Immature natural killer cell (primary cell): ENCODE data around the gene ATG5. TPM values are rescaled to one million over a fixed set of nuclear protein-coding genes. Genes with fewer than 3 reads are reported as not detected.
"Not testable (repeated sequence)": the region's sequence is repeated elsewhere in the genome, so short reads cannot be mapped to it uniquely, and the experiment has no call there.

ENCODE experiments used
- DNase-seq, 3 donors: peaks; one replicate each; pipeline ENCODE4 v3.0.0; 2022; ENCODE audit warnings: mixed read lengths in 1 of 3
- H3K27ac Mint-ChIP-seq, 6 donors: one replicate each; pipeline ENCODE4 v1.8.0; 2020; ENCODE audit warnings: mixed read lengths in 6 of 6, mild to moderate bottlenecking in 5 of 6, inconsistent platforms in 4 of 6, moderate library complexity in 3 of 6
- H3K27me3 Mint-ChIP-seq, 3 donors: one replicate each; pipeline ENCODE4 v1.8.0; 2020 to 2021; ENCODE audit warnings: low read depth in 3 of 3, mild to moderate bottlenecking in 3 of 3, mixed read lengths in 3 of 3, moderate library complexity in 3 of 3, inconsistent platforms in 1 of 3
- H3K36me3 Mint-ChIP-seq, 3 donors: one replicate each; pipeline ENCODE4 v1.8.0; 2020; ENCODE audit warnings: mixed read lengths in 3 of 3, inconsistent platforms in 2 of 3, mild to moderate bottlenecking in 2 of 3
- H3K4me1 Mint-ChIP-seq, 2 donors: one replicate each; pipeline ENCODE4 v1.8.0; 2020; ENCODE audit warnings: inconsistent platforms in 2 of 2, mild to moderate bottlenecking in 2 of 2, mixed read lengths in 2 of 2, moderate library complexity in 1 of 2
- H3K4me3 Mint-ChIP-seq, 5 donors: one replicate each; pipeline ENCODE4 v1.8.0; 2020; ENCODE audit warnings: mild to moderate bottlenecking in 5 of 5, mixed read lengths in 5 of 5, inconsistent platforms in 3 of 5, moderate library complexity in 3 of 5
- H3K9me3 Mint-ChIP-seq, 6 donors: one replicate each; pipeline ENCODE4 v1.8.0; 2020; ENCODE audit warnings: mild to moderate bottlenecking in 6 of 6, mixed read lengths in 6 of 6, inconsistent platforms in 4 of 6, moderate library complexity in 3 of 6
- polyA plus RNA-seq, 3 donors: library from polyadenylated mRNA; unstranded; fragments of 300-500 nt; fragmentation: Illumina TruSeq; gene quantifications; one replicate each; pipeline ENCODE4 v1.2.3, GENCODE V29; 2021

Gene ATG5
- polyA plus RNA-seq, 3 donors from 2014 or later = 37.7 to 41.9 (median 41.7) TPM

GRCh38 chr6:106156413-106156812 lies 169.1 kb downstream of the ATG5 start:
- Mint-ChIP-seq H3K36me3 (peaks cover 0 to 3% (median 0%) of the 10 kb centered on the region in 3 donors), H3K4me3 (no peak overlapping the region), H3K9me3 (no peaks in the 10 kb centered on the region), H3K27ac (no peak overlapping the region), H3K4me1 (peaks cover under 1 to 3% of the 10 kb centered on the region in 2 donors), H3K27me3 (peaks cover 0 to 6% (median 3%) of the 10 kb centered on the region in 3 donors)
- DNase-seq = no peak

- Mint-ChIP-seq H3K9me3 (no peaks in the 10 kb centered on the region), H3K4me1 (peaks cover 0 to 2% of the 10 kb centered on the region in 2 donors), H3K27ac (peak overlapping the region in 1 of 6 donors; percentile 25), H3K4me3 (no peak overlapping the region), H3K36me3 (peaks cover 0 to 7% (median 0%) of the 10 kb centered on the region in 3 donors), H3K27me3 (peaks cover 0 to 6% (median 3%) of the 10 kb centered on the region in 3 donors)
- DNase-seq = no peak
Observed at GRCh38 chr6:106155219-106155830, 170.2 kb downstream of the ATG5 start.

GRCh38 chr6:106154326-106154725 lies 171.2 kb downstream of the ATG5 start:
- H3K9me3 Mint-ChIP-seq = no peaks in the 10 kb centered on the region
- peaks cover 0 to 2% (median 2%) of the 10 kb centered on the region in 3 donors for H3K27me3 Mint-ChIP-seq
- DNase-seq = no peak
- H3K27ac Mint-ChIP-seq = no peak overlapping the region
- peaks cover 8% of the 10 kb centered on the region in 2 donors for H3K4me1 Mint-ChIP-seq
- no peak overlapping the region for H3K4me3 Mint-ChIP-seq
- H3K36me3 Mint-ChIP-seq = peaks cover 0 to 7% (median 0%) of the 10 kb centered on the region in 3 donors

- H3K4me1 Mint-ChIP-seq = peaks cover 16 to 20% of the 10 kb centered on the region in 2 donors
- H3K27me3 Mint-ChIP-seq = peaks cover 0 to 2% (median 2%) of the 10 kb centered on the region in 3 donors
- no peak for DNase-seq
- no peak overlapping the region for H3K27ac Mint-ChIP-seq
- H3K36me3 Mint-ChIP-seq = peaks cover 0 to 3% (median 0%) of the 10 kb centered on the region in 3 donors
- no peak overlapping the region for H3K4me3 Mint-ChIP-seq
- H3K9me3 Mint-ChIP-seq = no peaks in the 10 kb centered on the region
Observed at GRCh38 chr6:106152952-106153351, 172.6 kb downstream of the ATG5 start.

- Mint-ChIP-seq H3K4me1 (peaks cover 16 to 20% of the 10 kb centered on the region in 2 donors), H3K27ac (peak overlapping the region in 1 of 6 donors; percentile 47)
- H3K9me3 Mint-ChIP-seq, H3K36me3 Mint-ChIP-seq, H3K4me3 Mint-ChIP-seq, DNase-seq, H3K27me3 Mint-ChIP-seq: not testable (repeated sequence)
Observed at GRCh38 chr6:106152476-106152875, 173.1 kb downstream of the ATG5 start.

GRCh38 chr6:106149472-106150069 lies 176.0 kb downstream of the ATG5 start:
- Mint-ChIP-seq H3K36me3 (peaks cover 0 to 3% (median 0%) of the 10 kb centered on the region in 3 donors), H3K9me3 (peaks cover 0 to 1% (median 0%) of the 10 kb centered on the region in 6 donors), H3K4me3 (no peak overlapping the region), H3K27me3 (peaks cover 0 to 2% (median 0%) of the 10 kb centered on the region in 3 donors), H3K27ac (peak overlapping the region; percentile 36 to 75 (median 67)), H3K4me1 (peaks cover 35 to 46% of the 10 kb centered on the region in 2 donors)
- peak; percentile 58 to 66 (median 62) for DNase-seq

- Mint-ChIP-seq H3K4me1 (peaks cover 56 to 67% of the 10 kb centered on the region in 2 donors), H3K9me3 (peaks cover 0 to 1% (median 0%) of the 10 kb centered on the region in 6 donors), H3K36me3 (peaks cover 0 to 3% (median 0%) of the 10 kb centered on the region in 3 donors), H3K27me3 (peaks cover 0 to 4% (median 0%) of the 10 kb centered on the region in 3 donors), H3K27ac (no peak overlapping the region), H3K4me3 (no peak overlapping the region)
- no peak for DNase-seq
Observed at GRCh38 chr6:106147476-106147875, 178.1 kb downstream of the ATG5 start.

- Mint-ChIP-seq H3K36me3 (peaks cover 0 to 3% (median 0%) of the 10 kb centered on the region in 3 donors), H3K4me3 (no peak overlapping the region), H3K27ac (peak overlapping the region in 1 of 6 donors; percentile 72), H3K9me3 (peaks cover 0 to 1% (median 0%) of the 10 kb centered on the region in 6 donors), H3K27me3 (peaks cover 0 to 4% (median 0%) of the 10 kb centered on the region in 3 donors), H3K4me1 (peaks cover 61 to 73% of the 10 kb centered on the region in 2 donors)
- no peak for DNase-seq
Observed at GRCh38 chr6:106146852-106147351, 178.7 kb downstream of the ATG5 start.

- H3K4me3 Mint-ChIP-seq = peak overlapping the region in 3 of 5 donors; percentile 7 to 27 (median 24)
- no peak for DNase-seq
- peaks cover 0 to 4% (median 0%) of the 10 kb centered on the region in 3 donors for H3K27me3 Mint-ChIP-seq
- H3K9me3 Mint-ChIP-seq = peaks cover 0 to 1% (median 0%) of the 10 kb centered on the region in 6 donors
- H3K4me1 Mint-ChIP-seq = peaks cover 68 to 84% of the 10 kb centered on the region in 2 donors
- H3K27ac Mint-ChIP-seq = peak overlapping the region in 1 of 6 donors; percentile 30
- no peaks in the 10 kb centered on the region for H3K36me3 Mint-ChIP-seq
Observed at GRCh38 chr6:106145741-106146227, 179.8 kb downstream of the ATG5 start.

- Mint-ChIP-seq H3K36me3 (no peaks in the 10 kb centered on the region), H3K27ac (peak overlapping the region in 2 of 6 donors; percentile 8 to 10), H3K9me3 (peaks cover 0 to 1% (median 0%) of the 10 kb centered on the region in 6 donors), H3K4me1 (peaks cover 74 to 90% of the 10 kb centered on the region in 2 donors), H3K4me3 (peak overlapping the region in 3 of 5 donors; percentile 8 to 50 (median 15)), H3K27me3 (peaks cover 0 to 4% (median 0%) of the 10 kb centered on the region in 3 donors)
- DNase-seq = no peak
Observed at GRCh38 chr6:106145144-106145543, 180.4 kb downstream of the ATG5 start.

GRCh38 chr6:106143665-106144064 lies 181.9 kb downstream of the ATG5 start:
- Mint-ChIP-seq H3K36me3 (no peaks in the 10 kb centered on the region), H3K9me3 (peaks cover 0 to 1% (median 0%) of the 10 kb centered on the region in 6 donors), H3K27ac (peak overlapping the region; percentile 80 to 95 (median 94)), H3K27me3 (peaks cover 0 to 4% (median 2%) of the 10 kb centered on the region in 3 donors), H3K4me1 (peaks cover 64 to 81% of the 10 kb centered on the region in 2 donors), H3K4me3 (peak overlapping the region; percentile 69 to 87 (median 82))
- peak; percentile 41 to 52 (median 50) for DNase-seq

GRCh38 chr6:106142876-106143431 lies 182.6 kb downstream of the ATG5 start:
- H3K4me1 Mint-ChIP-seq = peaks cover 62 to 76% of the 10 kb centered on the region in 2 donors
- peak overlapping the region; percentile 80 to 95 (median 94) for H3K27ac Mint-ChIP-seq
- peak overlapping the region; percentile 69 to 87 (median 82) for H3K4me3 Mint-ChIP-seq
- H3K9me3 Mint-ChIP-seq = peaks cover 0 to 1% (median 0%) of the 10 kb centered on the region in 6 donors
- no peaks in the 10 kb centered on the region for H3K36me3 Mint-ChIP-seq
- no peak for DNase-seq
- peaks cover 0 to 4% (median 2%) of the 10 kb centered on the region in 3 donors for H3K27me3 Mint-ChIP-seq

GRCh38 chr6:106141441-106142237 lies 183.9 kb downstream of the ATG5 start:
- Mint-ChIP-seq H3K36me3 (no peaks in the 10 kb centered on the region), H3K9me3 (peaks cover 0 to 1% (median 0%) of the 10 kb centered on the region in 6 donors), H3K27me3 (peaks cover 0 to 4% (median 2%) of the 10 kb centered on the region in 3 donors), H3K27ac (peak overlapping the region; percentile 80 to 95 (median 94)), H3K4me1 (peaks cover 61 to 70% of the 10 kb centered on the region in 2 donors), H3K4me3 (peak overlapping the region; percentile 69 to 87 (median 82))
- peak; percentile 62 to 69 (median 66) for DNase-seq
